ENCODE measurements around the gene ARHGAP26.

The ARHGAP26 gene

DNA sequence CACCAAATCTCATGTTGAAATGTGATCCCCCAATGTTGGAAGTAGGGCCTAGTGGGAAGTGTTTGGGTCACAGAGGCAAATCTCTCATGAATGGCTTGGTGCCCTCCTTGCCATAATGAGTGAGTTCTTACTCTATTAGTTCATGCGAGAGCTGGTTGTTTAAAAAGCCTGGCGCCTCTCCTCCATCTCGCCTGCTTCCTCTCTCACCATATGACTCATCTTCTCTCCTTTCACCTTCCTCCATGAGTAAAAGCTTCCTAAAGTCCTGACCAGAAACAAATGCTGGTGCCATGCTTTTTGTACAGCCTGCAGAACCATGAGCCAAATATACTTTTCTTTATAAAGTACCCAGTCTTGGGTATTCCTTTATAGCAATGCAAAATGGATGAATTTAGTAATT, 20.9 kb upstream of the ARHGAP26 start:
- no peak for DNase-seq

DNA sequence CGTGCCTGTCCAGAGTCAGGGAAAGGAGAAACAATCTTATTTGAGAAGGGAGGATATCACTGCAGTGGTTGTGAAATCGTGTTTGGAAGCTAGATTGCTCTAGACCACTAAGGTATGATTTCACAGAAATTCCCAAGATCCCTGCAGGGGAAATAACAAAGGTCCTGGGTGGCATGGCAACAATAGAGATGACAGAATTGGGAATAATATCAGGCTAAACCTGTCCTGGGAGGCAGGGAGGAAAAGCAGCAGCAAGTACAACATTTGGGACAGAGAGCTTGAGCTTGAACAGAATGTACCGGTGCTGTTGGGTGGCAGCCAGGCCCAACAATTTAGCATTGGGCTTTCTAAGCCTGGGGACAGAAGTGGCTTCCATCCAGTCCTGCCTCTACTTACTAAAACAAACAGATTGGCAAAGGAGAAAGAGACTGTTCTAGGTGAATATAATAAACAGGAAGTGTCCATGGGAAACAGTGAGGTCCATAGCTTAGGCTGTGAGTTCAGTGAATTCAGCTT, 17.0 kb upstream of the ARHGAP26 start:
- DNase-seq = no peak

DNA sequence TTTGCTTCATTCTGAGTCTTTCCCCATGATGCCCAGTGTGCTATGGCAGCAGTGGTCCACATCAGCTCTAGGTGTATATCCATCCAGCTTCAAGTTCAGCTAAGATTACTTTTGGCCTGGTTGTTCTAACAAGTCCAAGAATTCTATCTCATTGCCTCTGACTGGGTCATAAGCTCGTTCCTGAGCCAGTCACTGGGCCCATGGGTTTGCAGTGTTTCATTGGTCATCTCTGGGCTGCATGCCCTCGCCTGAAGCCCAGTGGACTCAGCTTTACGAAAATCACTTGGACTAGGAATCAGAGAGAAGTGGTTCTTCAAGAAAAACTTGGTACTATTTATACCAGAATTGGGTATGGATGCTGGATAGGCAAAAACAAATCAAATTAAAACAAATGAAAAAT, 16.1 kb upstream of the ARHGAP26 start:
- no peak for DNase-seq

DNA sequence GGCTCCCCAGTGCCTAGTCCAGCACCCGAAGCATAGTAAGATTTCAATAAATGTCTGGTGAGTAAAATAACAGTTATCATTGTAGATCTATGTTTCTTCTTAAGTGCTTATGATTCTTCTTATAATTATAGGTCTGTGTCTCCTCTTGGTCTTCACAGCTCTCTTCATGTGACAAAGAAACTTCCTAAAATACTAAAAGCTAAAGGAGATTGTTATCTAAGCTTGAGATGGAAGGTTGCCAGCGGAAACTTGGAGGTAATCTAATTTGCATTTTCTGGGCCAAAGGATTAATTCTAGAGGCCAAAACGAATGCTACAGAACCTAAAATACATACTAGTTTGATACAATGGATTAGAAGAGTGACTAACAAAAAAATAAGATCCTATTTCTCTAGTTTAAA, 13.6 kb upstream of the ARHGAP26 start:
- no peak for DNase-seq

DNA sequence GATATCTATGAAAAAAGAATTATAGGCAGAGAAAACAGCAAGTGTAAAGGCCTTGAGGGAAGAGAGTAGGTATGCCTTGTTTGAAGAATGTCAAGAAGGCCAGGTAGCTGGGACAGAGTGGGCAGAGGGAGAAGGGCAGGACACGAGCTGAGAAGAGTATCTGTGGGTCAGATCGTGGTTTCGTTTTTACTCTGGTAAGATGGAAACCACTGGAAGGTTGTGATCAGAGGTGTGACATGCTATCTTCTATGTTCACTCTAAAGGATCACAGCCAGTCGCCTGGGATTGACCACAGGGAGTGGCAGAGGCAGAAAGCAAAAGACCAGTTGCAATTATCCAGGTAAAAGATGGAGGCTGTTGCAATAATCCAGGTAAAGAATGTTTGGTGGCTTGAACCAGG, 12.6 kb upstream of the ARHGAP26 start:
- DNase-seq = no peak

DNA sequence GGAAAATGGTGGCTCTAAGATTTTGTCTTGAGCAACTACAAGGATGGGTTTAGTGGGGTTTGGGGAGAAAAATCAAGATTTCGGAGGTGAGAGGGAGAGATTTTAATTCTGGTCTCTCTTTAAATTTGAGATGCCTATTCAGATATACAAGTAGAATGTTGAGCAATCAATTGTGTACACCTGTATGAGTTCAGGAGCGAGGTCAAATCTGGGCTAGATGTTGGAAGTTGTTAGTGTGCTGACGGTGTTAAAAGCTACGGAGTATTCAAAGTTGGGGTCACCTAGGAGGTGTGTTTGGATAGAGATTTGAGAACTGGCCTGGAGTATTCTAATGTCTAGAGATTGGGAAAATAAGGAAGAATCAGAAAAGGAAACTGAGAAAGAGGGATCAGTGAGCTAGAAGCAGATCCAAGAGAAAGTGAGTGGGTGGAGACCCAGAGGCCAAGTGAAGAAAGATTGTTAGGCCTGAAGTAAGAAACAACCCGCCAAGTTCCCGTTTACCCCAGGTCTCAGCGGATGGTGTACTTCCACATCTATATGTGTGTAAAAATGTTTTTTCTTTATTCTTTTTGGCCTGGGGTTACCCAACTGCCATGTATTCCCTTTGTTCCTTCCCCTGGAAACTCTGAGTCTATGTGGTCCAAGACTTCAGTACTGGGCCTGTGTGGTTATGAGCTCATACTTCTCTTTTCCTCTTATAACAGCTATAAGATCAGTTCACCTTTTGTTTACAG, 11.9 kb upstream of the ARHGAP26 start:
- DNase-seq = no peak

DNA sequence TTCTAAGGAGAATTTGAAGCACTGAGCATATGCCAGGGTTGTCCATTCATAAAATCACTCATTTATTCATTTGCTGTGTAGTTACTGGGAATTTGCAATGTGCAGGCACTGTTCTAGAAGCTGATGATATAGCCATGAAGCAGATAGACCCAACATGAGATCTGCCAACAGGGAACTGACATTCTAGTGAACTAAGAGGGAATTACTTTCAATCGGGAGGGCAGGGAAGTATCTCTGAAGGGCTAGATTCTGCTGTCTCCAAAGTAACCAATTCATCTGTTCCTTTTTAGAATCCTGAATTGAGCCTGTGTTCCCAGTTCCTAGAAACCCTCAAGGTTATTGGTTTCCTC, 11.4 kb upstream of the ARHGAP26 start:
- no peak for DNase-seq

DNA sequence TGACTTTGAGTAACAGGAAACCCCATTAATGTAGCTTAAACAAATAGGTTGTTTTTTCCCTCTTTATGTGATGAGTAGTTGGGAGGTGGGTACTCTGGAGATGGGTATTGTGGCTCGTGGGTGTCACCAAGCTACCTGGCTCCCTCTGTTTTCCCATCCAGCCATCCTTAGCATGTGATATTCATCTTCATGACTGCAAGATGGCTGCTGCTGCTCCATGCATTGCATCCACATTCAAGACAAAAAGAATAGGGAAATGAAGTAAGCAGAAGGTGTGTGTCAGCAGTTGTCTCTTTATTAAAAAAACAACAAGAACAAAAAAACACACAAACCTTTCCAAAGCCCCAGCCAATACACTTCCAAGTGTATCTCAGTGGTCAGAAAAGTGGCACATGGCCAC, 6.5 kb upstream of the ARHGAP26 start:
- DNase-seq = no peak

DNA sequence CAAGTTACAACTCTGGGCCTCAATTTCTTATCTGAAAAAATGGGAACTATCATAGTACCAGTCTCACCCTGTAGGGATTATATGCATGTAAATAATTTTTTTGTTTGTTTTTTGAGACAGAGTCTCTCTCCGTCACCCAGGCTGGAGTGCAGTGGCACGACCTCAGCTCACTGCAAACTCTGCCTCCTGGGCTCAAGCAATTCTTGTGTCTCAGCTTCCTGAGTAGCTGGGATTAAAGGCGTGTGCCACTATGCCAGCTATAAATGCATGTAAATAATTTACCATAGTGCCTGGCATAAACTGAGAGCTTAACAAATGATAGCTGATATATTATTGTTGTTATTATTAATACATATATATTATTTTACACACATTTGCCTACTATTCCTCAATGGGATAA, 3.0 kb upstream of the ARHGAP26 start:
- no peak for DNase-seq

DNA sequence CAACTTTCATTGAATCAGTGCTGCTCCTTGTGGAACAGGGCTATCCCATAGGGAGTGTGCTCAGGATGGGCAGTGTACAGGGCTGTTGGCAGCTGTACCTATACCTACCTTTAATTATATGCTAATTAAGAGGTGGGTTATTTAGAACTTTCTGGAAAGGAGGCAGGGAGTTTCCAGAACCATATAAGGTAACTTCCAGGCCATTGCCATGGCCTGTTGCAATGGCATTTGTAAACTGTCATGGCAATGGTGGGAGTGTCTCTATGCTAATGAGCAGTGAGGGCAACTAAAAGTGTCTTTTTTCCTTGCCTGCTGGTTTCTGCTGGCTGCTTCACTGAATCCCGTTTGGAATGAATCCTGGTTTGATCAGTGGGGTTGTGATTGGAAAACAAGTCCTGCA, 2.3 kb upstream of the ARHGAP26 start:
- no peak for DNase-seq

DNA sequence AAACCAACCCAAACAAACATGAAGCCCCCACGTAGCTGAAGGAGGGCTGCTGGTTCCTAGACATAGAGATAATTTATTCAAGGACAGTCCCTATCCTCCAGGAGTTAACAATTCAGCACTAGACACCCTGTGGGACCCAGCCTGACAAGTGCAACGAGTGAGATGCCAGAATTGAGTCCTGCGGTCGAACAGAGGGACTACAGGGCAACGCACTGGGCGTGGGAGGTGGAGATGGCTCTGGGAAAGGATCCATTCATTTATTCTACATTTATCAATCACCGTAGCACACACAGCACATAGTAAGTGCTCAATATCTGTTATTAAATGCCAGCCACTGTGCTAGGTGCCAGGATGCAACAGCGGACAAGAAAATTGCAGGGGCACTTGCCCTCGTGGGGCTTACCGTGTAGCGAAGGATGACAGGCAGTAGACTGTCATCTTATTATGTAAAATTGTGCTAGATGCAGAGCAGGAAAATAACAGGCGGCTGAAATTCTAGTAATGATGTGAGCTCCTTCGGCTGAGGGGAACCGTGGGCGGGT, 855 bp upstream of the ARHGAP26 start:
- DNase-seq = no peak

DNA sequence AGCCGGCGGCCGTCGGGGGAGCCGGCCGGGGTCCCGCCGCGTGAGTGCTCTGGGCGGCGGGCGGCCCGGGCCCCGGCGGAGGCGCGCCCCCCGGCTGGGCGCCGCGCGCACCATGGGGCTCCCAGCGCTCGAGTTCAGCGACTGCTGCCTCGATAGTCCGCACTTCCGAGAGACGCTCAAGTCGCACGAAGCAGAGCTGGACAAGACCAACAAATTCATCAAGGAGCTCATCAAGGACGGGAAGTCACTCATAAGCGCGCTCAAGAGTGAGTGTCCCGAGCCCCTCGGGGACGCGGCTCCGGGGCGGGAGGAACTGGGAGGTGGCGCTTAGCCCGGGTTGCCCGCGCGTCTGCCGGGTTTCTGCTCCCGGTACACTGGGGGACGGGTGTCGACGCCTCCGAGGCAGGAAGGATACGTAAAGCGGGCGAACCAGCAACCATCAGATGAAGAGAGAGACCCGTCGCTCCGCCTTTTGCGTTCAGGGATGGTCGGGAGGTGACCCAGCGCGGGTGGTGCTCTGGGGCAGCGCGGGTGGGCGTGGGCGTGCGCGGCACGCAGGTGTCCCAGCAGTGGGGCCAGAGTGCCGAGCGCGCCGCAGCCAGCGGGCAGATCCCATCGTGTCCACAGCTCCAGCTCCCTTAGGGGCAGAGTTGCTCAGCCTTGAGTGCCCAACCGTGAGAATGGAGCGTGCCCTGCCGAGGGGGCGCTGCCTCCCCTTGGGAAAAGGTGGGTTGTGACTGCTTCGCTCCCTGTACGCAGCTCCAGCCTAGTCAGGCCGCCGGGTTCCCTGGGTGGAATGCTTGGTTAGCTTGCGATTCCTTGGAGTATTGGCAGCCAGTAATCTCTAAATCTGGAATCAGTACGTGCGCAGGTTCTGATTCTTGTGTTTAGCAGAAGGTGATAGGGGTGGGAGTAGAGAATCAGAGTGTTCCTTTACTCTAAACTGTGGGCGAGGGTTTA, 753 bp downstream of the ARHGAP26 start:
- peak; percentile 28 for DNase-seq

DNA sequence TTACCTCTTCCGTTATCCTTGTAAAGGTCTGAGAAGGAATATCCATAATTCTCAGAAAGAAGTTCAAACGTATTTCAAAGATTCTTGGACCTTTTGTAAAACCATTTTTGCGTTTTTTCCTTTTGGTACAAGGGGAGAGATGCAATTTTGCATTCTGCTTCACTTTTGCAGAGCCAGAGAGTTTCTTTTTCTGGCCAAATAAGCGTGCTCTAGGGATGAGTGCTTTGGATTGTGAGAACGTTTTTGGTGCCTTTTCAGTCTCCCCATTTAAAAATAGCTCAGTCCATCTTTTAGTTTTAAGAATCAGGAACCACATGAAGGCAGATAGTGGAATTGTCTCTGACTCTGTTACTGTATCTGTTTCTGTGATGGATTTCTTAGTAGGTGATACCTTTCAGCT, 1.5 kb downstream of the ARHGAP26 start:
- no peak for DNase-seq

DNA sequence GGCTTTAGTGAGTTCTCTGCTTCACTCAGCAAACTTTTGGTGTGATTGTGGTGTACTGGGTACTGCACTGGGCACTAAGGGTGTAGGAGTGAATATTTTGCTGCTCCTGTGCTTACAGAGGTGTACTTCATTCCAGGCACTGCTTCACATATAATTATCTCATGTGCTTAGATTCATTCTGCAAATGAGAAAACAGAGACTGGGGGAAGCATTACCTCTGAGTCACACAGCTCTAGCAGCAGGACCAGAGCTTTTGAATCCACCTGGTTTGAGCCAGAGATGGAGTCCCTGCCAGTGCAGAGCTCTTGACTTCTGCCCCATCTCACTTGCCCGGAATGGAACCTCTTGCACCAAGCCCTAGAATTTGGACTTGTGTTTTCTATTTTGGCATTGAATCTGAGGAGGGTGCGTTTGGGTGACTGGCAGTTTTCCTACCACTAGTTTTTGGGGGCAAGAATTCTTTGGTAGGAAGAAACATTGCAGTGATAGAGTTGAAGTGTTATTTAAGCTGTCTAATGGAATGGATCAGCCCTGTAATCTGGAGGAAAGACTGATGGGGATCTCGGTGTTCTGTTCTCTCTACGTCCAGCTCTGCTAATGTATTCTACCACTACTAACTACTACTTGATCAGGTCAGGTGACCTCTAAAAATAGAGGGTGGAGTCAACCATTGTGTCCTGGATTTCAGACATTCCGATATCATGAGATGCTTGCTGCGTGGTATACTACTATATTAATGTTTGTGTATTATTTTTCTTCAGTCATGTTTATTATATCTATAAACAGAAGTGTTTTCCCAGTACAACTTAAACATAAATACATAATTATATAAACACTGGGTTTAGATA, 2.5 kb downstream of the ARHGAP26 start:
- DNase-seq = no peak

DNA sequence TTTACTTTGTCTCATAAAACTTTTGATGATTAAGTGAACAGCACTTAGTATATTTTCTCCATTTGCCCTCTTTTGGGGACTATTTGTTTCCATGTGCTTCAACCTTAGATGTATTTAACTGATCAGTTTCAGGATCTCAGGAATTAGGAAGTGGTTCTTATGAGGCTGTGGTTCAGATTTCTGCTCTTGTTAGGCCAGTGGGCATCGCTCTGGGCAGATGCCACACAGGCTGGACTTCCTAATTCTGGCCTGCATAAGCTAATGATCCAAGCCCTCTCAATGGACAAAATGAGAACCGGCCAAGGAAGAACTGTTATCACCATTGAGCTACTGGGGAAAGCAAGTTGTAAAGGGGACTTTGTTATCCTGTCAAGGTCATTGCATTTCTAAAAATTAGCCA, 6.9 kb downstream of the ARHGAP26 start:
- no peak for DNase-seq

DNA sequence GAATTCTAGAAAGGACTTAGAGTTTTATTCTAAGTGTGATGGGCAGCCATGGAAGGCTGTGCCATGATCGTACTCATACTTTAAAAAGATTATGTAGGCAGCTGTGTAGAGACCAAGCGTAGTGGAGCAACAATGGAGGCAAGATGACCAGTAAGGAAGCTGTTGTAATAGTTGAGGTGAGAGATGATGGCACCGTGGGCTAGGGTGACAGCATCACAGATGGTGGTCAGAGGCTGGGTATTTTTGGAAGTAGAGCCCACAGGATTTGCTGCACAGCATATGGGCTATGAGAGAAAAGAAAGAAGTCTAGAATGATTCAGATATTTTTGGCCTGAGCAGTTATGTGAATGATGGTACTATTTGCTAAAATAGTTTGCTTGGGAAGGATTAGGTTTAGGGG, 7.7 kb downstream of the ARHGAP26 start:
- DNase-seq = no peak

DNA sequence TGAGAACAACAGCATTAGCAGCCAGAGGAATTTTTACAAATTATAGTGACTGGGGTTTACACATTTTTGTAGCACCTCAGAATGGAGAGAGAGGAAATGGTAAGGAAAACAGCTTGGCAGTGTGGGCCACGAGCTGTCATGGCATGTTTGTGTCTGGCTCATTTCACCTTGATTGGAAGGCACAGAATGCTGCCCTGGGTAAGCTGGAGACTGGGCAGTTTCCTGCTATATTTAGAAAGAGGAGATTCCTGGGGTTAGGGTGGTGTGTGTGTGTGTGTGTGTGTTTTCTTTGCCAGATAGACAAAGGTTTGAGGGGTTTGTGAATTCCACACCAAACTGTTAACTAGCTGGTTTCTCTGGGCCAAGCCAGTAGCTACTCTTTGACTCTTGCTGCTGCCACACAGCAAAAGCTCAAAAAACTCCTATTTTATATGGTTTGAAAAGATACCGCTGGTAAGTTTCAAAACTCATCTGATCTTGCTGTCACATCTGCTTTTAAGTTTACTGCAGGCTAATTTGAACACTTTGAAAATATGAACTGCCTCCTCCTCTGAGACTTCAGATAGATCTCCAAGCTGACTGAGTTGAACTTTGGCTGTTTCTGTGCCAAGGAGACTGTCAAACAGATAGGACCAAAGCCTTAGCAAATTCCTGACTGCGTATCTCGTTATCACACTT, 9.1 kb downstream of the ARHGAP26 start:
- no peak for DNase-seq

DNA sequence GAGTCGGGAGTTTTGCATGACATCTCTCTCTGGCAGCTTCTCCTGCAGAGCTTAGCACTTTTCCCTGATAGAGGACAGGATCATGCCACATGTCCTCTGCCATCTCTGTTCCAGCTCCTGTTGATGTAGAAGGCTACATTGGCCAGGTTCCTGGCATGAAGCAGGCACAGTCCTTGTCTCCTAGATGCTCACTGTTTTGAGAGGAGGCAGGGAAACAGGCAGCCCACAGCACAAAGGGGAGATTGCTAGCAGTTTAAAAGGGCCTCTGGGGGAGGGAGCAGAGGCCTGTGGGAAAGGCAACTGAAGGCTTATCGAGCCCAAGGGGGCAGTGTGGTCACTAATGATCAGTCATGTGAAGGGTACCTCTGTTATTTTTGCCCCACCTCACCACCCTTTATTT, 10.7 kb downstream of the ARHGAP26 start:
- no peak for DNase-seq

DNA sequence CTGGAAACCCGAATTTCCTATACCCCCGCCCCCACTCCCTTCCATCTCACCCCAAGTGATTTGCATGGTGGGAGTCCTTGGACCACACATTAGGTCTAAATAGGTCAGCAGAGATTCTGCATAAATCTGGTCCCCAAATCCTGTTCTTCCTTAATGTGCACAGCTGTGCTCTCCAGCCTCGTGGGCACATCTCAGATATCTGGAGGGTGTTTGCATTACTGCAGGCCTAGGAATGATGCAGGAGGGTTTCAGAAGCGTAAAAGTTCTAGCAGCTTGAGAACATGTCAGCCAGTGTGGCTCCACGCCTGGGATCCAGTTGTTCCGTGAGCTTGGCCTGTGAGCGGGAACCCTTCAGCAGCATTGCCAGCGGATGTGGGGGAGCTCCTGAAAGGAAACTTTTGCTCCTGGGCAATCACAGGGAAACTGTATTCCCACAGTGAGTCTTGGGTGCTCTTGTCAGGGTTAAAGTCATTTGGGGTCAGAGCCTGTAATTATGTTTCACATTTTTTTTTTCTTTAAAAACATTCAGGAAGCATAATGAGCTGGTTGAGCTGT, 12.9 kb downstream of the ARHGAP26 start:
- DNase-seq = no peak

DNA sequence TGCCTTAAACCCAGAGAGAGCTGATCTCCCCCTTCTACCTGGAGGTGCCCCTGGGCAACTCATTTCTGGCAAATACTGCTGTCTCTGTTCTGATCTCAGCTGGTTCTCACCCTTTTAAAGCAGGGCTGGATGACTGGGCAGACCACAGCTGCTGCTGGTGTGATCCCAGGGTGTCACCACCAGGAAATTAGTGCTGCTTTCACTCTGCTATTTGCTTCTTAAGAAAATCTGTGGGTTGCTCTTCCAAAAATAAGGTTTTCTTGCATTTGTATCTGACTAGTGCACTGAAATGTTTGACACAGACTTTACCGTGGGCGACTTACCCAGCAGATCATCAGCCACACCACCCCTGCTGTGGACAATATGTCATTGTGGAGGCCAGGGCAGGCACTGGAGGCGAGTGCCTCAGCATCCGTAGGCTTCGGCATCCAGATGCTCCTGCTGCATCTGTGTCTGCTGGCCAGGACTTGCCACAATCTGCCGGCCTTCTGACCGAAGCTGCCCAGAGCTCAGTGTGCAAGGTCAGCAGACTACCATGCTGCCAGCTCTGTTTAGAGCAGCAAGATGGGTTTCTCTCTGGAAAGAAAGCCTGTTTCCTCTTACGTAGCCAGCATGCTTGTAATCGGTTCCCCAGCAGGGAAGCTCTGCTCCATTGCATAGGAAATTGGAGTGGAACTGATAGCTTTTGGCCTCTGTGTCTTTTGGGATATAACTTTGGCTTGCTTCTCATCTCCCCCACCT, 13.6 kb downstream of the ARHGAP26 start:
- no peak for DNase-seq

DNA sequence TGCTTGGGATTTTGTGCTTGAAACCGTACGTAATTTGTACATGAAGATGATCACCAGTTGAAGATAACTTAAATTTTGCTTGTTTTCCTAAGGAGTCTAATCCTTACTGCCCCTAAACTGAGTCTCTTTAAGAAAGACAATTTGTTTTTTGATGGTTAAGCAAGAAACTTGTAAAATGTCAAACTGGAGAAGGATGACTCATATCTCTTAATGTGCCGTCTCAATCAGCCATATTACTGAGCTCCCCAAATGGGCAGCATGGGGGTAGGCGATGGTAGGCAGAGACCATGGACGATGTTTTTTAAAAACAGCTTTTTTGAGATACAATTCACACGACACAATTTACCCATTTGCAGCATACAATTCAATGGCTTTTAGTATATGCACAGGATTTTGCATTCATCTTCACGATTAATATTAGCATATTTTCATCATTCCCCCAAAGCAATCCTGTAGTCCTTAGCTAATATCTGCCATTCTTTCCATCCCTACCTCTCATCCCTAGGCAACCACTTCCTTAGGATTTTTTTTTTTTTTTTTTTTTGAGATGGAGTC, 14.3 kb downstream of the ARHGAP26 start:
- no peak for DNase-seq
